DMS79 (cell line): ENCODE measurements around the gene FAM187B.
"Not testable (repeated sequence)": the region's sequence is repeated elsewhere in the genome, so short reads cannot be mapped to it uniquely, and the experiment has no call there.

Experiments used
- DNase-seq: peaks from one replicate; lab custom pipeline; 2025; lab: John Stamatoyannopoulos, UW

Gene FAM187B

GRCh38 chr19:35262101-35262761 lies 33.7 kb upstream of the FAM187B start:
- no peak for DNase-seq

GRCh38 chr19:35261356-35262100 lies 33.0 kb upstream of the FAM187B start:
- DNase-seq, result no peak

GRCh38 chr19:35260694-35261304 lies 32.3 kb upstream of the FAM187B start:
- no peak for DNase-seq

GRCh38 chr19:35257113-35257461 lies 28.5 kb upstream of the FAM187B start:
- no peak for DNase-seq

- no peak for DNase-seq
These were observed 28.0 kb upstream of the FAM187B start for GRCh38 chr19:35256566-35256965.

- DNase-seq, result no peak
These were observed 26.1 kb upstream of the FAM187B start for GRCh38 chr19:35254341-35255297.

- DNase-seq, result no peak
These were observed 25.1 kb upstream of the FAM187B start for GRCh38 chr19:35253316-35254286.

GRCh38 chr19:35251456-35251855 lies 22.9 kb upstream of the FAM187B start:
- DNase-seq, result no peak

GRCh38 chr19:35249848-35250711 lies 21.5 kb upstream of the FAM187B start:
- DNase-seq, result peak; percentile 10

- DNase-seq, result no peak
These were observed 20.8 kb upstream of the FAM187B start for GRCh38 chr19:35249146-35249847.

- DNase-seq, result peak; percentile 94
These were observed 20.0 kb upstream of the FAM187B start, which contains the start of gene LSR for GRCh38 chr19:35248310-35249145. TSS of gene LSR (plus strand) at chr19:35249002. CDS start at chr19:35249023, 21 bp downstream.

- peak; percentile 85 for DNase-seq
These were observed 19.2 kb upstream of the FAM187B start for GRCh38 chr19:35247526-35248309.

GRCh38 chr19:35246466-35247092 lies 18.0 kb upstream of the FAM187B start:
- no peak for DNase-seq

- no peak for DNase-seq
These were observed 12.9 kb upstream of the FAM187B start for GRCh38 chr19:35241417-35241816.

GRCh38 chr19:35240327-35240726 lies 11.8 kb upstream of the FAM187B start:
- DNase-seq, result no peak

GRCh38 chr19:35239597-35239996 lies 11.1 kb upstream of the FAM187B start:
- DNase-seq, result not testable (repeated sequence)
